ENCODE results near the gene PIGQ. TPM values are rescaled to one million over a fixed set of nuclear protein-coding genes. Genes with fewer than 3 reads are reported as not detected.

Gene PIGQ
- polyA plus RNA-seq, 1 of the 3 experiments (the other 2 are of a cell fraction) = 38.7 TPM

DNA sequence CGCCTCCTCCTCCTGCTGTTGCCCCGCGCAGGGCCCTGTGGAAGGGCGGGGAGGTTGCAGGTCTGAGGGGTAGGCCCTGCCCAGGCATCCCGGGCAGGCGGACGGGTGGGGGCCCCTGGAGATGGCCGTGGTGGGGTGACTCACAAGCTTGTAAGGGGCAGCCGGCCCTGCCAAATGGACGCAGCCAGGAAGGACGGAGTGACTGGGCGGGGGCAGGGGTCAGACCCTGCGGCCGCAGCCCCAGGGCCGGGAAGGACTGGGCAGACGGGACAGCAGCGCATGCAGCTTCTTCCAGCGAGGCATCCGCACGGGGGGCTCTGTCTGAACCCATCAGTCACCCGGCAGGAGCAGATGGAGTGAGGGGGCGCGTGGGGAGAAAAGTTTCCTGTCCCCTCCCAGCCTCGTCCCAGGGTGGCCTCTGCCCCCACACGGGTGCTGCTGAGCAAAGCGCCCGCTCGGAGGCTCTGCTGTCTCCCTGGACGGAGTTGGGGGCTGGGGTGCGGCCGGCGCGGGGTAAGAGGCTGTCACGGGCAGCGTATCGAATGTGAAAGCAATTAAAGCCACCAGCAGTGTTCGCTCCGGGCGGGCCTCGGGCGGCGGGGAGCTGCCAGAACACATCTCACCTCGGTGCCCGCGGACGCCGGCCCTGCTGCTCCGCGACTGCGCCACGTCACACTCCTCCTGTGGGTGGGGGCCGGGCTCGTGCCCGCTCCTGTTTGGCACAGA is 15.0 kb upstream of the PIGQ start:
- Histone ChIP-seq H3F3A (replicated peaks; ENCODE audit: insufficient read depth) (peaks cover 2% of the 10 kb centered on the region), H3K9me3 (no peaks in the 10 kb centered on the region), H3K4me3 (ENCODE audit: low read depth in 2 of 2, low read length in 1 of 2) (no peak overlapping the region), H4K20me1 (ENCODE audit: insufficient read depth) (no peaks in the 10 kb centered on the region), H2AFZ (ENCODE audit: low read depth) (no peak overlapping the region), H3K79me2 (ENCODE audit: insufficient read depth) (no peaks in the 10 kb centered on the region), H3K4me2 (no peak overlapping the region), H3K36me3 (replicated peaks in 1 of 2; ENCODE audit: control insufficient read depth in 1 of 2, insufficient read depth in 2 of 2, low read length in 1 of 2) (peaks cover 0 to 14% of the 10 kb centered on the region in 2 experiments), H3K9ac (no peak overlapping the region), H3K27ac (ENCODE audit: low read depth in 2 of 2, low read length in 1 of 2) (no peak overlapping the region), H3K9me2 (no peaks in the 10 kb centered on the region), H3K27me3 (ENCODE audit: insufficient read depth) (peaks cover 15% of the 10 kb centered on the region), H3K4me1 (ENCODE audit: control insufficient read depth in 1 of 2, insufficient read depth in 2 of 2, low read depth in 1 of 2, low read length in 1 of 2) (peaks cover 0 to 9% of the 10 kb centered on the region in 2 experiments; a peak in 1 of 4 replicates)
- 86% methylated on average over 37 of the region's 54 CpGs for WGBS (ENCODE audit: low lambda C conversion rate)
- ChIA-PET CTCF (interaction anchor here (1.2 to 2.1 kb wide), 2 partner anchors 8 to 10 kb away, joined by 3 to 7 read pairs; no protein-coding TSS in a partner anchor), POLR2A (no interaction called here)
- no peak for DNase-seq
- TF ChIP-seq EZH2phosphoT487 (IDR thresholded peaks at IDR 0.05; ENCODE audit: borderline replicate concordance, low read depth) = no peak
- no peak for TF ChIP-seq FOXM1 (IDR thresholded peaks at IDR 0.05; ENCODE audit: low read depth)
- no peak for TF ChIP-seq GABPA (IDR thresholded peaks at IDR 0.05; ENCODE audit: low read depth)
- TF ChIP-seq GATA2 (CRISPR knock-in tag; IDR thresholded peaks at IDR 0.05) = no peak
- TF ChIP-seq JUND (IDR thresholded peaks at IDR 0.05) = no peak
- no peak for TF ChIP-seq FOSL2 (IDR thresholded peaks at IDR 0.05; ENCODE audit: borderline replicate concordance, low read depth)
- TF ChIP-seq YY1 (IDR thresholded peaks at IDR 0.05; ENCODE audit: low read depth) = no peak
- no peak for TF ChIP-seq TAF1 (IDR thresholded peaks at IDR 0.05; ENCODE audit: borderline replicate concordance, low read depth, low read length)
- TF ChIP-seq MEF2A (IDR thresholded peaks at IDR 0.05; ENCODE audit: borderline replicate concordance, low read depth) = no peak
- TF ChIP-seq, protein P1, sequence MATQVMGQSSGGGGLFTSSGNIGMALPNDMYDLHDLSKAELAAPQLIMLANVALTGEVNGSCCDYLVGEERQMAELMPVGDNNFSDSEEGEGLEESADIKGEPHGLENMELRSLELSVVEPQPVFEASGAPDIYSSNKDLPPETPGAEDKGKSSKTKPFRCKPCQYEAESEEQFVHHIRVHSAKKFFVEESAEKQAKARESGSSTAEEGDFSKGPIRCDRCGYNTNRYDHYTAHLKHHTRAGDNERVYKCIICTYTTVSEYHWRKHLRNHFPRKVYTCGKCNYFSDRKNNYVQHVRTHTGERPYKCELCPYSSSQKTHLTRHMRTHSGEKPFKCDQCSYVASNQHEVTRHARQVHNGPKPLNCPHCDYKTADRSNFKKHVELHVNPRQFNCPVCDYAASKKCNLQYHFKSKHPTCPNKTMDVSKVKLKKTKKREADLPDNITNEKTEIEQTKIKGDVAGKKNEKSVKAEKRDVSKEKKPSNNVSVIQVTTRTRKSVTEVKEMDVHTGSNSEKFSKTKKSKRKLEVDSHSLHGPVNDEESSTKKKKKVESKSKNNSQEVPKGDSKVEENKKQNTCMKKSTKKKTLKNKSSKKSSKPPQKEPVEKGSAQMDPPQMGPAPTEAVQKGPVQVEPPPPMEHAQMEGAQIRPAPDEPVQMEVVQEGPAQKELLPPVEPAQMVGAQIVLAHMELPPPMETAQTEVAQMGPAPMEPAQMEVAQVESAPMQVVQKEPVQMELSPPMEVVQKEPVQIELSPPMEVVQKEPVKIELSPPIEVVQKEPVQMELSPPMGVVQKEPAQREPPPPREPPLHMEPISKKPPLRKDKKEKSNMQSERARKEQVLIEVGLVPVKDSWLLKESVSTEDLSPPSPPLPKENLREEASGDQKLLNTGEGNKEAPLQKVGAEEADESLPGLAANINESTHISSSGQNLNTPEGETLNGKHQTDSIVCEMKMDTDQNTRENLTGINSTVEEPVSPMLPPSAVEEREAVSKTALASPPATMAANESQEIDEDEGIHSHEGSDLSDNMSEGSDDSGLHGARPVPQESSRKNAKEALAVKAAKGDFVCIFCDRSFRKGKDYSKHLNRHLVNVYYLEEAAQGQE (IDR thresholded peaks at IDR 0.05; ENCODE audit: low read depth, low read length) = no peak
- TF ChIP-seq RFX5 (IDR thresholded peaks at IDR 0.05; ENCODE audit: low read length) = no peak
- TF ChIP-seq, protein P2, sequence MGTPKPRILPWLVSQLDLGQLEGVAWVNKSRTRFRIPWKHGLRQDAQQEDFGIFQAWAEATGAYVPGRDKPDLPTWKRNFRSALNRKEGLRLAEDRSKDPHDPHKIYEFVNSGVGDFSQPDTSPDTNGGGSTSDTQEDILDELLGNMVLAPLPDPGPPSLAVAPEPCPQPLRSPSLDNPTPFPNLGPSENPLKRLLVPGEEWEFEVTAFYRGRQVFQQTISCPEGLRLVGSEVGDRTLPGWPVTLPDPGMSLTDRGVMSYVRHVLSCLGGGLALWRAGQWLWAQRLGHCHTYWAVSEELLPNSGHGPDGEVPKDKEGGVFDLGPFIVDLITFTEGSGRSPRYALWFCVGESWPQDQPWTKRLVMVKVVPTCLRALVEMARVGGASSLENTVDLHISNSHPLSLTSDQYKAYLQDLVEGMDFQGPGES (IDR thresholded peaks at IDR 0.05; ENCODE audit: low read depth, low read length) = no peak
- no peak for TF ChIP-seq NFIC (IDR thresholded peaks at IDR 0.05; ENCODE audit: borderline replicate concordance)
- TF ChIP-seq CHD2 (IDR thresholded peaks at IDR 0.05; ENCODE audit: low read length, partially characterized antibody) = no peak
- TF ChIP-seq RCOR1 (IDR thresholded peaks at IDR 0.05; ENCODE audit: low read length) = no peak
- TF ChIP-seq, protein P3, sequence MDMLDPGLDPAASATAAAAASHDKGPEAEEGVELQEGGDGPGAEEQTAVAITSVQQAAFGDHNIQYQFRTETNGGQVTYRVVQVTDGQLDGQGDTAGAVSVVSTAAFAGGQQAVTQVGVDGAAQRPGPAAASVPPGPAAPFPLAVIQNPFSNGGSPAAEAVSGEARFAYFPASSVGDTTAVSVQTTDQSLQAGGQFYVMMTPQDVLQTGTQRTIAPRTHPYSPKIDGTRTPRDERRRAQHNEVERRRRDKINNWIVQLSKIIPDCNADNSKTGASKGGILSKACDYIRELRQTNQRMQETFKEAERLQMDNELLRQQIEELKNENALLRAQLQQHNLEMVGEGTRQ (IDR thresholded peaks at IDR 0.05; ENCODE audit: borderline replicate concordance, low read depth, low read length) = no peak
- TF ChIP-seq POLR2AphosphoS5 (IDR thresholded peaks at IDR 0.05; ENCODE audit: low read depth, low read length) = no peak
- TF ChIP-seq, protein P4, sequence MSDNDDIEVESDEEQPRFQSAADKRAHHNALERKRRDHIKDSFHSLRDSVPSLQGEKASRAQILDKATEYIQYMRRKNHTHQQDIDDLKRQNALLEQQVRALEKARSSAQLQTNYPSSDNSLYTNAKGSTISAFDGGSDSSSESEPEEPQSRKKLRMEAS (IDR thresholded peaks at IDR 0.05; ENCODE audit: low read depth) = no peak
- no peak for TF ChIP-seq MXI1 (IDR thresholded peaks at IDR 0.05; ENCODE audit: low read depth, low read length)
